GM12892 (cell line): ENCODE data around the gene ALKBH4.
"Not testable (repeated sequence)": the region's sequence is repeated elsewhere in the genome, so short reads cannot be mapped to it uniquely, and the experiment has no call there.

Experiments used
- POLR2AphosphoS5 ChIP-seq: IDR thresholded peaks from 2 replicates; pipeline ENCODE4 v1.6.1; 2011; ENCODE audit warnings: low read depth, low read length, control low read depth
- TAF1 ChIP-seq: IDR thresholded peaks from 2 replicates; pipeline ENCODE4 v1.6.1; 2011; ENCODE audit warnings: low read depth, mild to moderate bottlenecking, control low read depth, low read length, borderline replicate concordance

DNA sequence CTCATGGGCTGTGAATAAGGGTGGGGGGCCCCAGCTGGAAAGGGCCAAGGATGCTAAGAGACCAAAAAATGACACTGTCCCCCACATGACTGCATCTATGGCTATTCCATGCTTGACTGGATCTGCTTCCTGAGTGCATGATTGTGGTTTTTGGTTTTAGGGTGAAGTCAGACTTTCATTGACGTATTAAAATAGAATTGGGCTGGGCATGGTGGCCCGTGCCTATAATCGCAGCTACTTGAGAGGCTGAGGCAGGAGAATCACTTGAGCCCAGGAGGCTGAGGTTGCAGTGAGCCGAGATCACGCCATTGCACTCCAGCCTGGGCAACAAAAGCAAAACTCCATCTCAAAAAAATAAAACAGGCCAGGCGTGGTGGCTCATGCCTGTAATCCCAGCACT is 56.1 kb downstream of the ALKBH4 start:
- not testable (repeated sequence) for TF ChIP-seq POLR2AphosphoS5, TAF1
